Common myeloid progenitor, CD34-positive (primary cell): ENCODE data around the gene EPHA6.

ENCODE experiments used
- CTCF ChIA-PET: fragments of 350-600 bp; sonication (Branson Sonifier 250); formaldehyde crosslinking; loops from one replicate; lab custom pipeline; 2021; ENCODE audit warnings: antibody characterized with exemption; lab: Charles Lee
- POLR2A ChIA-PET: fragments of 350-600 bp; sonication (Branson Sonifier 250); formaldehyde crosslinking; loops from one replicate; lab custom pipeline; 2021; ENCODE audit warnings: antibody characterized with exemption; lab: Charles Lee
- DNase-seq, 3 donors: peaks; one replicate each; pipeline versions ENCODE4 v3.0.0 to v3.0.0-alpha.2; 2013
- H3K27ac ChIP-seq, 2 experiments: 1 replicate in 1 of 2; 2 replicates in 1 of 2; pipeline ENCODE4 v1.7.0; 2013; ENCODE audit warnings: inconsistent platforms in 2 of 2, low read length in 2 of 2, mild to moderate bottlenecking in 2 of 2, low read depth in 1 of 2, moderate library complexity in 1 of 2; ENCODE audit not compliant: severe bottlenecking in 2 of 2, insufficient read depth in 1 of 2, poor library complexity in 1 of 2
- H3K27me3 ChIP-seq, 5 experiments: replicated peaks in 2 of 5; 1 replicate in 3 of 5; 2 replicates in 2 of 5; pipeline versions ENCODE4 v1.6.1 to v1.7.0; 2013; ENCODE audit warnings: low read length in 4 of 5, mild to moderate bottlenecking in 2 of 5, moderate library complexity in 2 of 5, inconsistent platforms in 1 of 5; ENCODE audit not compliant: insufficient read depth in 5 of 5, control insufficient read depth in 4 of 5
- H3K36me3 ChIP-seq, 4 experiments: 1 replicate in 2 of 4; 2 replicates in 2 of 4; pipeline versions ENCODE4 v1.6.1 to v1.7.0; 2013; ENCODE audit warnings: low read length in 3 of 4, control low read depth in 1 of 4, mild to moderate bottlenecking in 1 of 4; ENCODE audit not compliant: control insufficient read depth in 4 of 4, insufficient read depth in 4 of 4
- H3K4me1 ChIP-seq, 4 experiments: 1 replicate in 3 of 4; 2 replicates in 1 of 4; pipeline versions ENCODE4 v1.6.1 to v1.7.1; 2013; ENCODE audit warnings: low read length in 3 of 4, mild to moderate bottlenecking in 3 of 4, control low read depth in 1 of 4, inconsistent platforms in 1 of 4, moderate library complexity in 1 of 4; ENCODE audit not compliant: control insufficient read depth in 4 of 4, insufficient read depth in 4 of 4; ENCODE audit errors: control extremely low read depth in 1 of 4
- H3K4me3 ChIP-seq, 7 experiments: 1 replicate in 4 of 7; 2 replicates in 3 of 7; pipeline versions ENCODE4 v1.5.1 to v1.7.0; 2013; ENCODE audit warnings: mild to moderate bottlenecking in 7 of 7, low read length in 6 of 7, moderate library complexity in 6 of 7, inconsistent platforms in 2 of 7, low read depth in 2 of 7, control low read depth in 1 of 7; ENCODE audit not compliant: insufficient read depth in 4 of 7, control insufficient read depth in 1 of 7; ENCODE audit errors: extremely low read depth in 1 of 7
- H3K9me3 ChIP-seq, 5 experiments: 1 replicate in 4 of 5; 2 replicates in 1 of 5; pipeline versions ENCODE4 v1.6.1 to v1.7.1; 2013; ENCODE audit warnings: low read length in 4 of 5, mild to moderate bottlenecking in 2 of 5, inconsistent platforms in 1 of 5, low read depth in 1 of 5, moderate library complexity in 1 of 5; ENCODE audit not compliant: control insufficient read depth in 4 of 5, insufficient read depth in 2 of 5; ENCODE audit errors: control extremely low read depth in 1 of 5
- WGBS: methylation state at CpG from one replicate; pipeline ENCODE4 v1.1.5; 2013; ENCODE audit not compliant: insufficient coverage; 5-methylcytosine and 5-hydroxymethylcytosine counted together

The EPHA6 gene

DNA sequence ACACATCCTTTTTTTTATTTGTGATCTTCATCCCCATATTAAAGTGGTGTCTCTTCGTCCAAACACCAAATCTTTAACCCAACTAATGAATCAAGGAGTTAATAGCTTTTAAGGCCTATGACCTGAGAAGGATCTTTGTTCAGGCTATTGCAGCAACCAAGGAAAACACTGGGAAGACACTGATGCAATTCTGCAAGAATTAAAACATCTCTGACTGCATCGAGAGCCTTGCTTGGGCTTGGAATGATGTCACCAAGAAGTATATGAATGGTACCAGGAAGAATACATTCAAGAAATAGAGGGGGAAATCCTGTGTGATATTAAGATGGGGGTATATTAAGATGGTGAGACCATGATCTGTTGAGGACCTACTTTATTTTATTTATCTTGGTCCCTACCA lies 736.0 kb downstream of the EPHA6 start:
- Histone ChIP-seq H3K9me3 (no peaks in the 10 kb centered on the region), H3K27me3 (no peaks in the 10 kb centered on the region), H3K4me1 (no peaks in the 10 kb centered on the region), H3K36me3 (no peaks in the 10 kb centered on the region), H3K4me3 (no peak overlapping the region), H3K27ac (no peak overlapping the region)
- no peak for DNase-seq
- ChIA-PET CTCF (no interaction called here), POLR2A (no interaction called here)
- 69% methylated on average over 2 of the region's 2 CpGs for WGBS

DNA sequence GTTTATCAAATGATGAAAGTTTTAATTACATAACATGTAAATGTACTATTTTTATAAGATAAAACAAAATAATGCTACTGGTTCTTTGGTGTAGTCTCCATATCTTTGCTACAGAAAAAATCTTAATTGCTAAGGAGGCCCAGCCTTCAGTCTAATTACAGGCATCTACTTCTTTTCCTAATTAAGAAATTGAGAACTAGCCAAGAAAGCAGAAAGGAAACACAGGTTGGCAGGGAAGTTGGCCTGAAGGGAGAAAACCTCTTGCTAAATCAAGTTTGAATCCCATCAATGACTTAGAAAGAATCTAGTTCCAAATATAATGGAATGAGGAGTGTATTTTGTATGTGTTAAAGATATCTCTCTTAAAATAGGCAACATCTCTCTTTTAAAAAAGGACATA lies 737.8 kb downstream of the EPHA6 start:
- Histone ChIP-seq H3K4me1 (no peaks in the 10 kb centered on the region), H3K36me3 (no peaks in the 10 kb centered on the region), H3K9me3 (no peaks in the 10 kb centered on the region), H3K27me3 (no peaks in the 10 kb centered on the region), H3K4me3 (no peak overlapping the region), H3K27ac (no peak overlapping the region)
- ChIA-PET POLR2A (no interaction called here), CTCF (no interaction called here)
- DNase-seq = no peak

DNA sequence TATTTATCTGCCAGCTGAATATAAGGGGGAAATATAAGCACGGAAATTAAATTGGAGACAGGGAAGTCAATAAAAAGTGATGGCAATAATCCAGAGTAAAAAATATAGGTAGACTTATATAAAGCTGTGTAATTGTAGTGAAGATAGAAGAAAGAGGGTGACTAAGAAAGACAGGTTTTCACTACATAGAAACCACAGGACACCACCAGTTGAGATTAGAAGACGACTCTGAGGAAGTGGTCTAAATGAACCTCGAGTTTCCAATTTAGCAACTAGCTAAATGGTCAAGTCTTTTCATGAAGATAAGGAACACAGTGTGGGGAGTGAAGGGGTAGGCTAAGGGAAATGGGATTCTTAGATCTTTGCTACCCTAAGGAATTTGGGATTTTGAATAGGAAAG lies 761.3 kb downstream of the EPHA6 start:
- H3K36me3 ChIP-seq = no peaks in the 10 kb centered on the region
- 33% methylated on average over 3 of the region's 3 CpGs for WGBS
- DNase-seq = no peak
- no peak overlapping the region for H3K27ac ChIP-seq
- H3K4me1 ChIP-seq = no peaks in the 10 kb centered on the region
- no peaks in the 10 kb centered on the region for H3K27me3 ChIP-seq
- POLR2A ChIA-PET = no interaction called here
- CTCF ChIA-PET = no interaction called here
- H3K9me3 ChIP-seq = no peaks in the 10 kb centered on the region
- H3K4me3 ChIP-seq = no peak overlapping the region

DNA sequence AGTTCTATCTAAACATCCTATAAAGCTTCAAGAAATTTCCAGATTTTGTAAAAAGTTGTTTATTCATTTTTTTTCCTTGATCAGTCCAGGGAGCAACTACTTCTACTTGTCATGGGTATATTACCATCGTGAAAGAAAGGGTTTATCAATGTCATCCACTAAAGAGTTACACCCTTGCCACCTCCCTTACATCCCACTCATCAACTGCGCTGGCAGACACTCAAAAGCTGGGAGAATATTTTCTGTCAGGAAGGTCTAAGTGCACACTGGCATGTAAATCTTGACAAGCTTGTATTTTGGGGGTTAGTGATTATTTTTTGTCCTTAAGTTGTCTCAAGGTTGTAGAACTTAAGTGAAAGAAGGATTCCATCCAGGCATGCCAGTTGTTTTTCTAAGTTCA lies 761.8 kb downstream of the EPHA6 start:
- Histone ChIP-seq H3K27ac (no peak overlapping the region), H3K9me3 (no peaks in the 10 kb centered on the region), H3K36me3 (no peaks in the 10 kb centered on the region), H3K4me3 (no peak overlapping the region), H3K4me1 (no peaks in the 10 kb centered on the region), H3K27me3 (no peaks in the 10 kb centered on the region)
- DNase-seq = no peak
- WGBS = no CpG with 5 or more reads among the region's 2 CpGs
- CTCF ChIA-PET = no interaction called here
- POLR2A ChIA-PET = no interaction called here

DNA sequence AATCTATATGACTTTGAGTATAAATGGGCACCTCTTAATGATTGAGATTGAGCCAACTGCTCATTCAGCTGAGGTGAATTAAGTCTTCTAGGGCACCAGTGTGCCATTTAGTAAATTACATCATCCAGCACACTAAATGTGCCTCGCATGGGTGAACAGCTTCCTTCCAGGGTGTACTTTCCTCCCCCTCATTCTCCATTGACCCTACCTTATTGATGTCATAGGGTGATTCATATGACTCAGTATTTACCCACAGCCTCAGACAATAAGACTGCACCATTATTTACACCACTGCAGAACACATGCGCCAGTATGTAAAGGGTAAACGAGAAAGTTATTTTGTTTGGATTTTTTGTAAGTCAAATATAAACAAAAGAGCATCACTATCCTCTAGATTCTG lies 765.0 kb downstream of the EPHA6 start:
- Histone ChIP-seq H3K4me3 (no peak overlapping the region), H3K4me1 (no peaks in the 10 kb centered on the region), H3K27me3 (no peaks in the 10 kb centered on the region), H3K36me3 (no peaks in the 10 kb centered on the region), H3K9me3 (no peaks in the 10 kb centered on the region), H3K27ac (no peak overlapping the region)
- DNase-seq = no peak
- WGBS = no CpG with 5 or more reads among the region's 3 CpGs
- ChIA-PET CTCF (no interaction called here), POLR2A (no interaction called here)

DNA sequence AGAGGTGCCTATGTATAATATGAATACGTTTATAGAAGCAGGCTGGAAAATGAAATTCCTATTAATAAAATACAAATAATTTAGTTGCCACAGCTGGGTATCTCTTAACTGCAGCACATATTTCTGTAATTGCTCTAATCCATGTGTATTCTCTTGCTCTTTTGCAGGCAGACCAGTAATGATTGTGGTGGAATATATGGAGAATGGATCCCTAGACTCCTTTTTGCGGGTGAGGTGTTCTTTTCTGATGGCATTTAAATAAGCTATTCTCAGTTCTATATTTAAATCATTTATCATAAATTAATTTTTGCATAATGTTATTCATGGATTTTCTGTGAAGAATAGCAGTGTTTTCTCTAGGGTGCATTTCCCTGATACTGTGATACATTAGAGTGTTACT lies 796.2 kb downstream of the EPHA6 start:
- Histone ChIP-seq H3K4me3 (no peak overlapping the region), H3K27ac (no peak overlapping the region), H3K4me1 (peaks cover 0 to 3% (median 0%) of the 10 kb centered on the region in 4 experiments), H3K36me3 (no peaks in the 10 kb centered on the region), H3K9me3 (peaks cover 0 to 2% (median 0%) of the 10 kb centered on the region in 5 experiments), H3K27me3 (no peaks in the 10 kb centered on the region)
- DNase-seq = no peak
- WGBS = no CpG with 5 or more reads among the region's 2 CpGs
- ChIA-PET CTCF (no interaction called here), POLR2A (no interaction called here)

DNA sequence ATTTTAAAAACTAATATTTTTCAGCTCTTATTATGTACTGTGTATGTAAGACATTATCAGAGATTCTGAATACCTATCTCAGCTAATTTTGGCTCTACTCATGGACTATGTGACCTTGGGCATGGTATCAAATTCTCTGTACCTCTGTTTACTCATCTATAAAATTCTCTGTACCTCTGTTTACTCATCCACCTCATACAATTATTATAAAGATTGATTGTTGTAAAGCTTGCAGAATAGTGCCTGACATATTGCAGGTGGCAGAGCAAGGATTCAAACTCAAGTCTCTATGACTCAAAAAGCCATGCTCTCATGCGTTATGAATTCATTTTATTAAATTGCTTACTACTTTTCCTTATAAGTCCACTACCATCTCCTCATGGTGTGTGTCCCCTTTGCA lies 798.2 kb downstream of the EPHA6 start:
- CTCF ChIA-PET = no interaction called here
- no peak overlapping the region for H3K4me3 ChIP-seq

More for the DNA sequence above, 798.2 kb downstream of the EPHA6 start:
- 100% methylated on average over 1 of the region's 1 CpG for WGBS
- peaks cover 0 to 3% (median 0%) of the 10 kb centered on the region in 5 experiments for H3K9me3 ChIP-seq
- H3K27ac ChIP-seq = no peak overlapping the region
- H3K27me3 ChIP-seq = no peaks in the 10 kb centered on the region
- H3K36me3 ChIP-seq = no peaks in the 10 kb centered on the region
- H3K4me1 ChIP-seq = peaks cover 0 to 3% (median 0%) of the 10 kb centered on the region in 4 experiments
- POLR2A ChIA-PET = no interaction called here
- no peak for DNase-seq
